ENCODE results near the gene HYI. TPM values are rescaled to one million over a fixed set of nuclear protein-coding genes. Genes with fewer than 3 reads are reported as not detected.

HYI gene
- total RNA-seq, 4 donors from 2014 or later, result 40.3 to 121 (median 49.1) TPM

- TF ChIP-seq CTCF (IDR thresholded peaks at IDR 0.05; ENCODE audit: low read depth), result no peak
Observed at GRCh38 chr1:43427524-43427923, 26.2 kb downstream of the HYI start.

GRCh38 chr1:43426221-43426620 is 27.5 kb downstream of the HYI start:
- TF ChIP-seq CTCF (IDR thresholded peaks at IDR 0.05; ENCODE audit: low read depth), result no peak

GRCh38 chr1:43425045-43425444 is 28.7 kb downstream of the HYI start:
- TF ChIP-seq CTCF (IDR thresholded peaks at IDR 0.05; ENCODE audit: low read depth), result no peak

DNA sequence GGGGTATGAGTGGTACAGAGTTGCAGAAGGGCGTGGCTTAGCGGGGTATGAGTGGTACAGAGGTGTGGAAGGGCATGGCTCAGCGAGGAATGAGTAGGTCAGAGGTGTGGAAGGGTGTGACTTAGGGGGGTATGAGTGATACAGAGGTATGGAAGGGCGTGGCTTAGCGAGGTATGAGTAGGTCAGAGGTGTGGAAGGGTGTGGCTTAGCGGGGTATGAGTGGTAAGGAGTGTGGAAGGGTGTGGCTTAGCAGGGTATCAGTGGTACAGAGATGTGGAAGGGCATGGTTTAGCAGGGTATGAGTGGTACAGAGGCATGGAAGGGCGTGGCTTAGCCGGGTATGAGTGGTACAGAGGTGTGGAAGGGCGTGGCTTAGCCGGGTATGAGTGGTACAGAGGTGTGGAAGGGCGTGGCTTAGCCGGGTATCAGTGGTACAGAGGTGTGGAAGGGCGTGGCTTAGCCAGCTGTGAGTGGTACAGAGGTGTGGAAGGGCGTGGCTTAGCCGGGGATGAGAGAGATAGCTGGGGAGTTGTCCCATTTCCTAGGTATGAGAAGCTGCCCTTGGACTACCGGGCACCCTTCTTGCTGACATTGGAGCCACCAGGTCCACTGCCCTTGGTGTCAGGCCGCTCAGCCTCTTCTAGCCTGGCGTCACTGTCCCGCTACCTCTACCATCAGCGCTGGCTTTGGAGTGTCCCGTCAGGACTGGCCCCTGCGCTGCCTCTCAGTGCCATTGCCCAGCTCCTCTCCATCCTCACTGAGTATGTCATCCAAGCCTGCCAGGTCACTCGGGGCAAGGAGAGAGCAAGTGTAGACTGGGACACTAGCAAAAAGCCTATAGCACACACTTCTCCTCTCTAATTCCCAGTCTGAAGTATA is 29.8 kb downstream of the HYI start:
- no peak for TF ChIP-seq CTCF (IDR thresholded peaks at IDR 0.05; ENCODE audit: low read depth)

GRCh38 chr1:43422995-43423671 is 30.6 kb downstream of the HYI start:
- no peak for TF ChIP-seq CTCF (IDR thresholded peaks at IDR 0.05; ENCODE audit: low read depth)

- no peak for TF ChIP-seq CTCF (IDR thresholded peaks at IDR 0.05; ENCODE audit: low read depth)
Observed at GRCh38 chr1:43421976-43422750, 31.6 kb downstream of the HYI start.

DNA sequence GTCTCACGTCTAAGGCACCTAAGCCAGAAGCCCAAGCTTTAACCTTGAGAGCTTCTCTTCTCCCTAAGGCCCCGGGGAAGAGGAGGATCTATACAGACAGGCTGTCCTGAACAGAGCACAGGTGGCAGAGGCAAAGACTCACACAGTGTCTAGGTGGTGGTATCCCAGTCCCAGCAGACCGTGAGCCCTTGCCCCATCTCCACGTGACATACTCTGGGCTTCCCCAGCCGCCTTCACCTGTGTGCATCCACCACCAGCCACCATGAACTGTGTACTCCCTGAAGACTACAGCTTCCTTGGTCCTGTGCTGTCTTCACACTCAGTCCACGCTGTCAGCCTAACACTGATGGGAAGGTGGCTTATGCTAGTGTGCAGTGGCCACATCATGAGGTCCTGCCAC is 32.3 kb downstream of the HYI start:
- no peak for TF ChIP-seq CTCF (IDR thresholded peaks at IDR 0.05; ENCODE audit: low read depth)

All from subcutaneous adipose tissue (tissue), 4 donors.